HT-29 (cell line): ENCODE results near the gene COQ8A. TPM values are rescaled to one million over a fixed set of nuclear protein-coding genes. Genes with fewer than 3 reads are reported as not detected.

Source experiments
- DNase-seq: peaks from one replicate; pipeline ENCODE4 v3.0.0-alpha.2; 2015; ENCODE audit warnings: low spot score
- small RNA-seq: library from RNA; depleted of rRNA; stranded (forward); fragments of <200 nt; gene quantifications from one replicate; pipeline ENCODE3, GENCODE V24; 2014
- total RNA-seq: library from RNA; depleted of rRNA; stranded (reverse); fragments of >200 nt; shearing (Covaris generic); gene quantifications from 2 replicates; pipeline ENCODE4 v1.2.3, GENCODE V29; 2014; rRNA removed

The COQ8A gene
- total RNA-seq, 1 experiment from 2014 or later: 41.0 TPM

- no peak for DNase-seq
Observed at GRCh38 chr1:227006226-227006796, 66.2 kb downstream of the COQ8A start.

- no peak for DNase-seq
Observed at GRCh38 chr1:227009937-227010336, 69.8 kb downstream of the COQ8A start.

- DNase-seq: no peak
Observed at GRCh38 chr1:227010645-227011044, 70.6 kb downstream of the COQ8A start.

GRCh38 chr1:227016990-227017389 lies 76.9 kb downstream of the COQ8A start:
- DNase-seq: no peak

- DNase-seq: no peak
Observed at GRCh38 chr1:227032396-227032795, 92.3 kb downstream of the COQ8A start.

- DNase-seq: no peak
Observed at GRCh38 chr1:227033880-227034279, 93.8 kb downstream of the COQ8A start.

- DNase-seq: no peak
Observed at GRCh38 chr1:227035316-227035715, 95.2 kb downstream of the COQ8A start.

GRCh38 chr1:227037121-227037520 lies 97.0 kb downstream of the COQ8A start:
- DNase-seq: no peak

Small RNA genes within 50 kb of the gene (small RNA-seq; reads per million reads assigned to genes)
- not detected for gene AL353689.1

Other genes with a start within 250 kb of the COQ8A start
- 2.9 and 3.7 TPM in 2 replicates for gene ITPKB, start 201.0 kb upstream of the COQ8A start, total RNA-seq
- gene PSEN2, start 69.7 kb upstream of the COQ8A start, total RNA-seq: 16.2 and 18.0 TPM in 2 replicates